HG03097 (cell line): Measurements from ENCODE around the gene PLCB2.

ENCODE experiments used
- ATAC-seq: cut with Tn5 transposase; IDR thresholded peaks from one replicate; pipeline ENCODE4 v1.9.1; 2021; ENCODE audit not compliant: unreplicated experiment, low FRiP score

The PLCB2 gene

DNA sequence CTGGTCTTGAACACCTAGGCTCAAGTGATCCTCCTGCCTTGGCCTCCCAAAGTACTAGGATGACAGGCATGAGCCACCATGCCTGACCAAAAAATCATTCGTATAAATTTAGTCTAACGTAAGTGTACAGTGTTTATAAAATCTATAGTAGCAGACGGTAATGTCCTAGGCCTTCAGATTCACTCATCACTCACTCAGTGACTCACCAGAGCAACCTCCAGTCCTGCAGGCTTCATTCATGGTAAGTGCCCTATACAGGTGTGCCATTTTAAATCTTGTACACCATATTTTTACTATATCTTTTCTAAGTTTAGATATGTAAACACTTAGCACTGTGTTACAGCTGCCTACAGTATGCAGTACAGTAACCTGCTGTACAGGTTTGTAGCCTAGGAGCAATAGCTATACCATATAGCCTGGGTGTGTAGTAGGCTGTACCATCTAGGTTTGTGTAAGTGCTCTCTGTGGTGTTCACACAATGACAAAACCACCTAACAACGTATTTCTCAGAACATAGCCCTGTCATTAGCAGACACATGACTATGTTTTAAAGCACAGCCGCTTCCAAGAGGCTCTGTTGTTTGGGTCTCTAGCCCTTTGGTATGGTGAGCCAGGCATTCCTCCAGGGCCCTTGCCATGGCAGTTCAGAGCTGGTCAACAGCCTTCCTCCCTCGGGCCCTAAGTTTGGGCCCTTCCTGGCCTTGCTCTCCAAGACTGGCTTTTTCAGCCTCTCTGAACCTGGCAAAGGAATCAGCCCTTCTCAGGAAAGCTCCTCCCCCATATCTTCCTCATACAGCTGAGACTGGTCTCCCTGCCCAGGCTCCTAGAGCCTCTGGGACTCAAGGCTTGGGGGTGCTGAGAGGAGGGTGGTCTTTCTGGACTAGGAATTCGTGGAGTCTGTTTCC is 34.9 kb upstream of the PLCB2 start:
- no peak for ATAC-seq

DNA sequence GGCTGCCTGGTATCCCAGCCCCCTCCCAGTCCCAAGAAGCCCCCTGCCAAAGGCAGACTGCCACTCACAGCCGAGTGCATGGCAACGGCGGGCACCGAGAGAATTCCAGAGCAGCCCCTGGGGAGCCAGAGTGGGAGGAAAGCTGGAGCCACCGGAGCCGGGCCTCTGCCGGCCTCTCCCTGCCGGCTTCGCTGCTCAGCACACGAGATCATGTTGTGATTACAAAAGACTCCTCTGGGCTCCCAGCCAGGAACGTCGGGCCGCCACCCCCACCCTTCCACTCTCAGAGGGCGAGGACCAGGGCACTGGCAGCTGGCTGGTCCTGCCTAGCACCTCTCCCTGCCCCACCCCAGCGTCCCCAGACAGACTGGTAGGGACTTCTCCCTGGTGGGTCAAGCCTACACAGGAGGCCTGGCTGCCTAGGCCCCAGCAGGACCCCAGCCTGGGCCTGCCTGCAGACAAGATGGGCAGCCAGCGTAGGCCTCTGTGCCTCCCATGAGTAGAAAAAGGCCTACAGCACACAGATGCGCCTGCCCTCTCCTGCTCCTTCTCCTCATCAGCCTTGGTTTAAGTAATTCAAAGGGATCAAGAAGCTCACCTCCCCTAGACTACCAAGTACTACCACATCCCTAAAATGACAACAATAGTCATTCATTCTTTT is 33.1 kb upstream of the PLCB2 start, which contains the start of gene CCDC9B:
Gene CCDC9B (minus strand): TSS at position 200 of the 661 bp plus-strand sequence. CDS start 120 bp downstream, at position 80.
- ATAC-seq = no peak

GRCh38 chr15:40340038-40340739 is 32.5 kb upstream of the PLCB2 start:
- ATAC-seq = no peak

DNA sequence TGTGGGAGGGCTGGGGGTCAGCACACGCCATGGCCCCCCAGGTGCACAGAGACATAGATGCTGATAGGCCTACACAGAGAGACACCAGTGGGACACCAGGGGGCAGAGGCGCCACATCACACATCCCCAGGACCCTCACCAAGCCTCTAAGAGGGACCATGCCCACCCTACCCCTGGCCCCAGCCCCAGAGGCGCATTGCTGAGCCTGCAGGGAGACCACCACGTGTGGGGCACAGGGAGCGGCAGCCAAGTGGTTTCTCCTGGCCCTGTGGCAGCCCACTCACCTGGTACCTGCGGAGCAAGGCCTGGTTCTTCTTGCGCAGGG is 31.8 kb upstream of the PLCB2 start:
- no peak for ATAC-seq

- no peak for ATAC-seq
These were observed 31.3 kb upstream of the PLCB2 start for GRCh38 chr15:40338921-40339620.

DNA sequence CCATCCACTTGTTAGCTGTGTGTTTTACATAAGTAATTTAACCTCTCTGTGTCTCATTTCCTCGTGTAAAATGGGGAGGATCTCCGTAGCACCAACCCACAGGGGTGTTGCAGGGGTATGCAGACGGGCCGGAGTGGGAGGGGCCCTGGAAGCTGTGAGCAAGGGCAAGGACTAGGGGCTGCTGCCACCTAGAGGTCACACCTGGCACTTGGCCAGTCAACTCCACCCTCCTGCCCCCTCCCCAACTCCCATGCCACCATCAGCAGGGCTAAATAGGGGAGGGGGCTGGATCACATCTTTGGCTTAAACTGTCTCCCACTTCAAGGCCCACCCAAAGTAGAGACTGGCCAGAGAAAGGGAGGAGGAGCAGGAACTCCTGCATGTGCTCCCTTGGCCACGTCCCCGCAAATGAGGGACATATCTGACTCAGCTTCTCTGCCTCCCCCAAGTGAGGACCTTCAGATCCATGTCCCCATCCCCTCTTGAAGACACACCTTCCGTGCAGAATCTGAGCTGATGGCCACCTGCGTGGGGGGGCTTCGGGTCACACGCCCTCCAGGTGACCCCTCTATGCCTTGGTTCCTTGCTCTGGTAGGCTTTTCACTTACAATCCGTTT is 30.4 kb upstream of the PLCB2 start:
- no peak for ATAC-seq

DNA sequence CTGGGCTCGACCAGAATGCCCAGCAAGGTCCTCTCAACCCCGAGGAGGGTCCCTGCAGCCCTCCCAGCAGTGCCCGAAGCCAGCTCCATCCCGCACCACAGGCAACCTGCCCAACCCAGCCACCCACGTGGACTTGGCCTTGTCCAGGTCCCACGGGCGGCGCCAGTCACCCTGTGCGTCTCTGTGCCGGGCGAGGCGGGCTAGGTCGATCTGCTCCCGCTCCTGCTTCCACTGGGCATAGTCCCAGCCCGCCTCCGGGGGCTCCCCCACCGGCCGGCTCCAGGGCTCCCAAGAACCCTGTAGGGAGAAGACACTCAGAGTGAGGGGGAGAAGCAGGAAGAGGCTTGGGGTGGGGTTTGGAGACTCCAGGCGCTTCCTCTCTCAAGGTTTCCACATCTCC is 29.9 kb upstream of the PLCB2 start:
- no peak for ATAC-seq

- no peak for ATAC-seq
These were observed 29.0 kb upstream of the PLCB2 start for GRCh38 chr15:40336744-40337122.

- ATAC-seq = no peak
These were observed 28.4 kb upstream of the PLCB2 start for GRCh38 chr15:40335938-40336743.

- no peak for ATAC-seq
These were observed 27.4 kb upstream of the PLCB2 start for GRCh38 chr15:40334941-40335795.

- ATAC-seq = no peak
These were observed 26.8 kb upstream of the PLCB2 start for GRCh38 chr15:40334541-40334940.

- ATAC-seq = no peak
These were observed 26.3 kb upstream of the PLCB2 start for GRCh38 chr15:40333922-40334492.

GRCh38 chr15:40332113-40332781 is 24.5 kb upstream of the PLCB2 start:
- no peak for ATAC-seq

GRCh38 chr15:40331637-40332036 is 23.9 kb upstream of the PLCB2 start:
- no peak for ATAC-seq

DNA sequence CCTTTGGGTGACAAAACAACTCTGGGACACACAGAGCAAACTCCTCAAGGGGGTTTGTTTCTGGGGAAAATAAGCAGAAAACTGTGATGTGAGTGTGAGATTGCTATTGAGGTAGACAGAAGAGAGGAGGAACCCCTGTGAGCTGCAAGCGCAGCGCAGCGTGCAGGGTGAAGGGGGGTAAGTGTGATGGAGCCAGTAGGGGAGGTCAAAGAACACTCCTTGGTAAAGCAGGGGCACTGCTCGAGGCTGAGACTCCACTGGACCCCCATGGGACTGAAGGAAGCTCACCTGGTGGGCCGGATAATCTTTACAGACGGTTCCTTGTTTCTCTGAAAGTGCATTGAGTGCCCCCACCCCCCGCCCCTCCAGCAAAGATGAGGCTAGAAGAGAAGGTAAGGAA is 23.3 kb upstream of the PLCB2 start:
- no peak for ATAC-seq

GRCh38 chr15:40330368-40330836 is 22.7 kb upstream of the PLCB2 start:
- no peak for ATAC-seq

DNA sequence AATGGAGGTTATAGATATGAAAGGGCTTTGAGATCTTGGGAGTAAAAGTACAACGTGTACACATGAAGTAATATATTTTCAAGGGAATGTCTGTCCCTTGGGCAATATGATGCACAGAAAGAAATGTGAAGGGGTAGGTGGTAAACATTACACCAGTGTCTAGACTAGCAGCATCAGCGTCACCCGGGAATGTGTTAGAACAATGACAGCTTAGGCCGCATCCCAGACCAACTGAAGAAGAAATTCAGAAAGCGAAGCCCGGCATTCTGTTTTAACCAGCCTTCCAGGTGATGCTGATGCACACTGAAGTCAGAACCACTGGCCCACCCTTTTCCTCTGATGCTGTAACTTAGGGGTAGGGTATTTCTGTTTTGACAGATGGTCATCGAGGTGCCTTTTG is 22.1 kb upstream of the PLCB2 start:
- ATAC-seq = no peak

DNA sequence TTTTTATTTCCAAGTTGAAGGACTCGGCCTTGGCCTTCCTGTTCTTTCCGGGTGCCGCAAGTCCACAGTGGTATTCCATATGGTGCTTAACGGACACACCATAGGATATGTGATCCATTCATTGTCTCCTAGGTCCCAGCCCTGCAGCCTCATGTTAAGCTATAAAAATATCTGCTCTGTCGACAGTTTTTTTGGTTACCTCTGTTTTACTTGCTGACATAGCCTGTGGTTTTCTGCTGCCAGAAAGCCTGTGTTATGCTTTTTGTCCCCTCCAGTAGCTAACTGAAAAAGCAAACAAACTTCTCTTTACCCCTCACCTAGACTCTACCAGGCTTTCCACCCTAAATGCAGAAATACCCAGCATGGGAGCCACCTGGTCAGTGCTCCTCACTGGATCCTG is 21.0 kb upstream of the PLCB2 start:
- no peak for ATAC-seq
